Peyer's patch (tissue), 4 donors: ENCODE data around the gene LCE1A.

Experiments used
- CTCF ChIP-seq, 6 experiments: fragments of 450-650 bp in 4 of 6; fragments of 200-600 bp in 2 of 6; sonication (generic) in 1 of 6; IDR thresholded peaks; one replicate each; pipeline ENCODE4 v1.5.1; 2017 to 2019; ENCODE audit warnings: antibody characterized with exemption in 6 of 6, mild to moderate bottlenecking in 3 of 6, moderate library complexity in 1 of 6
- POLR2A ChIP-seq, 2 donors: fragments of 450-650 bp; IDR thresholded peaks; one replicate each; pipeline ENCODE4 v1.5.1; 2017; ENCODE audit warnings: antibody characterized with exemption in 2 of 2, mild to moderate bottlenecking in 2 of 2, moderate library complexity in 2 of 2

- TF ChIP-seq CTCF (IDR thresholded peaks at IDR 0.05) = no peak
- no peak for TF ChIP-seq POLR2A (IDR thresholded peaks at IDR 0.05)
Measured at GRCh38 chr1:152806576-152806975, 20.7 kb upstream of the LCE1A start, which contains the start of gene LCE1C.
